OCI-LY7 (cell line): ENCODE measurements around the gene AHCYL1.

Source experiments
- EZH2phosphoT487 ChIP-seq: fragments of 200-600 bp; sonication (generic); IDR thresholded peaks from 2 replicates; pipeline ENCODE4 v1.6.1; 2018; ENCODE audit warnings: low read depth, borderline replicate concordance, mild to moderate bottlenecking, mixed run types, antibody characterized with exemption, low read length, moderate library complexity, mixed read lengths
- TF ChIP-seq, protein P1 (sequence below): fragments of 200-600 bp; sonication (generic); conservative IDR thresholded peaks from 2 replicates; pipeline ENCODE4 v1.5.1; 2014; ENCODE audit warnings: mild to moderate bottlenecking, antibody characterized with exemption, low read length, moderate library complexity, mixed read lengths

- TF ChIP-seq, protein P1, sequence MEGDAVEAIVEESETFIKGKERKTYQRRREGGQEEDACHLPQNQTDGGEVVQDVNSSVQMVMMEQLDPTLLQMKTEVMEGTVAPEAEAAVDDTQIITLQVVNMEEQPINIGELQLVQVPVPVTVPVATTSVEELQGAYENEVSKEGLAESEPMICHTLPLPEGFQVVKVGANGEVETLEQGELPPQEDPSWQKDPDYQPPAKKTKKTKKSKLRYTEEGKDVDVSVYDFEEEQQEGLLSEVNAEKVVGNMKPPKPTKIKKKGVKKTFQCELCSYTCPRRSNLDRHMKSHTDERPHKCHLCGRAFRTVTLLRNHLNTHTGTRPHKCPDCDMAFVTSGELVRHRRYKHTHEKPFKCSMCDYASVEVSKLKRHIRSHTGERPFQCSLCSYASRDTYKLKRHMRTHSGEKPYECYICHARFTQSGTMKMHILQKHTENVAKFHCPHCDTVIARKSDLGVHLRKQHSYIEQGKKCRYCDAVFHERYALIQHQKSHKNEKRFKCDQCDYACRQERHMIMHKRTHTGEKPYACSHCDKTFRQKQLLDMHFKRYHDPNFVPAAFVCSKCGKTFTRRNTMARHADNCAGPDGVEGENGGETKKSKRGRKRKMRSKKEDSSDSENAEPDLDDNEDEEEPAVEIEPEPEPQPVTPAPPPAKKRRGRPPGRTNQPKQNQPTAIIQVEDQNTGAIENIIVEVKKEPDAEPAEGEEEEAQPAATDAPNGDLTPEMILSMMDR: no peak
- TF ChIP-seq EZH2phosphoT487: no peak
These were observed 40.0 kb upstream of the AHCYL1 start for GRCh38 chr1:109944541-109944940.
